Activated B cell treated with CpG ODN at 0.5 μM for 24 hours (primary cell): ENCODE results near the gene SOD1. TPM values are rescaled to one million over a fixed set of nuclear protein-coding genes. Genes with fewer than 3 reads are reported as not detected.

Experiments
- ATAC-seq: fragments of 200-7000 bp; cut with Tn5 transposase; one replicate; pipeline ENCODE4 v1.10.0; 2021; ENCODE audit warnings: low read depth, mild to moderate bottlenecking, moderate library complexity
- CTCF ChIA-PET: fragments of 350-600 bp; sonication (Branson Sonifier 250); formaldehyde crosslinking; loops from one replicate; lab custom pipeline; 2021; ENCODE audit warnings: antibody characterized with exemption; lab: Charles Lee
- POLR2A ChIA-PET: fragments of 350-600 bp; sonication (Branson Sonifier 250); formaldehyde crosslinking; loops from one replicate; lab custom pipeline; 2021; ENCODE audit warnings: antibody characterized with exemption; lab: Charles Lee
- DNase-seq: peaks from one replicate; pipeline ENCODE4 v3.0.0; 2022
- H3K27ac Mint-ChIP-seq: one replicate; pipeline ENCODE4 v1.8.0; 2020; ENCODE audit warnings: mixed read lengths
- H3K27me3 Mint-ChIP-seq: one replicate; pipeline ENCODE4 v1.8.0; 2021; ENCODE audit warnings: mixed read lengths
- H3K36me3 Mint-ChIP-seq: one replicate; pipeline ENCODE4 v1.8.0; 2021; ENCODE audit warnings: low read depth, mixed read lengths
- H3K4me1 Mint-ChIP-seq: one replicate; pipeline ENCODE4 v1.8.0; 2021; ENCODE audit warnings: mixed read lengths
- H3K4me3 Mint-ChIP-seq: one replicate; pipeline ENCODE4 v1.8.0; 2020; ENCODE audit warnings: mild to moderate bottlenecking, mixed read lengths
- H3K9me3 Mint-ChIP-seq: one replicate; pipeline ENCODE4 v1.8.0; 2020; ENCODE audit warnings: mixed read lengths
- intact Hi-C: fragments of 100-400 bp; cut with micrococcal nuclease; formaldehyde crosslinking; loops from one replicate; pipeline ENCODE4 v1.15.1; 2024
- total RNA-seq: library from RNA; stranded (reverse); gene quantifications from 2 replicates; pipeline ENCODE4 v1.2.3, GENCODE V29; 2022
- TF ChIP-seq, protein P1 (sequence below): fragments of 200-600 bp; IDR thresholded peaks from one replicate; pipeline ENCODE4 v1.8.0; 2022; ENCODE audit warnings: antibody characterized with exemption, mild to moderate bottlenecking

The SOD1 gene
- 107 and 131 TPM in 2 replicates for total RNA-seq

DNA sequence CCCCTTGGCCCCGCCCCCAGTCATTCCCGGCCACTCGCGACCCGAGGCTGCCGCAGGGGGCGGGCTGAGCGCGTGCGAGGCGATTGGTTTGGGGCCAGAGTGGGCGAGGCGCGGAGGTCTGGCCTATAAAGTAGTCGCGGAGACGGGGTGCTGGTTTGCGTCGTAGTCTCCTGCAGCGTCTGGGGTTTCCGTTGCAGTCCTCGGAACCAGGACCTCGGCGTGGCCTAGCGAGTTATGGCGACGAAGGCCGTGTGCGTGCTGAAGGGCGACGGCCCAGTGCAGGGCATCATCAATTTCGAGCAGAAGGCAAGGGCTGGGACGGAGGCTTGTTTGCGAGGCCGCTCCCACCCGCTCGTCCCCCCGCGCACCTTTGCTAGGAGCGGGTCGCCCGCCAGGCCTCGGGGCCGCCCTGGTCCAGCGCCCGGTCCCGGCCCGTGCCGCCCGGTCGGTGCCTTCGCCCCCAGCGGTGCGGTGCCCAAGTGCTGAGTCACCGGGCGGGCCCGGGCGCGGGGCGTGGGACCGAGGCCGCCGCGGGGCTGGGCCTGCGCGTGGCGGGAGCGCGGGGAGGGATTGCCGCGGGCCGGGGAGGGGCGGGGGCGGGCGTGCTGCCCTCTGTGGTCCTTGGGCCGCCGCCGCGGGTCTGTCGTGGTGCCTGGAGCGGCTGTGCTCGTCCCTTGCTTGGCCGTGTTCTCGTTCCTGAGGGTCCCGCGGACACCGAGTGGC is at the start of gene SOD1:
SOD1 (plus strand) TSS at position 158 of the 723 bp plus-strand sequence; CDS start at position 235, 77 bp downstream.
- peaks cover 65% of the 10 kb centered on the region for H3K4me1 Mint-ChIP-seq
- TF ChIP-seq, protein P1, sequence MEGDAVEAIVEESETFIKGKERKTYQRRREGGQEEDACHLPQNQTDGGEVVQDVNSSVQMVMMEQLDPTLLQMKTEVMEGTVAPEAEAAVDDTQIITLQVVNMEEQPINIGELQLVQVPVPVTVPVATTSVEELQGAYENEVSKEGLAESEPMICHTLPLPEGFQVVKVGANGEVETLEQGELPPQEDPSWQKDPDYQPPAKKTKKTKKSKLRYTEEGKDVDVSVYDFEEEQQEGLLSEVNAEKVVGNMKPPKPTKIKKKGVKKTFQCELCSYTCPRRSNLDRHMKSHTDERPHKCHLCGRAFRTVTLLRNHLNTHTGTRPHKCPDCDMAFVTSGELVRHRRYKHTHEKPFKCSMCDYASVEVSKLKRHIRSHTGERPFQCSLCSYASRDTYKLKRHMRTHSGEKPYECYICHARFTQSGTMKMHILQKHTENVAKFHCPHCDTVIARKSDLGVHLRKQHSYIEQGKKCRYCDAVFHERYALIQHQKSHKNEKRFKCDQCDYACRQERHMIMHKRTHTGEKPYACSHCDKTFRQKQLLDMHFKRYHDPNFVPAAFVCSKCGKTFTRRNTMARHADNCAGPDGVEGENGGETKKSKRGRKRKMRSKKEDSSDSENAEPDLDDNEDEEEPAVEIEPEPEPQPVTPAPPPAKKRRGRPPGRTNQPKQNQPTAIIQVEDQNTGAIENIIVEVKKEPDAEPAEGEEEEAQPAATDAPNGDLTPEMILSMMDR: no peak
- peak within 1 kb of the TSS; percentile 96 for H3K27ac Mint-ChIP-seq
- H3K36me3 Mint-ChIP-seq: peaks cover 28% of the 10 kb centered on the region
- peak; percentile 93 for DNase-seq
- H3K27me3 Mint-ChIP-seq: no peaks in the 10 kb centered on the region
- no peaks in the 10 kb centered on the region for H3K9me3 Mint-ChIP-seq
- H3K4me3 Mint-ChIP-seq: peak within 1 kb of the TSS; percentile 99
- ATAC-seq: peak; percentile 97
- ChIA-PET POLR2A (no interaction called here), CTCF (no interaction called here)
- intact Hi-C loops: loop anchor here (1.0 to 5.0 kb wide), 9 partner anchors 8 to 1983 kb away; partner anchors contain the start of genes CFAP298, CRYZL1, ITSN1 and MIS18A

DNA sequence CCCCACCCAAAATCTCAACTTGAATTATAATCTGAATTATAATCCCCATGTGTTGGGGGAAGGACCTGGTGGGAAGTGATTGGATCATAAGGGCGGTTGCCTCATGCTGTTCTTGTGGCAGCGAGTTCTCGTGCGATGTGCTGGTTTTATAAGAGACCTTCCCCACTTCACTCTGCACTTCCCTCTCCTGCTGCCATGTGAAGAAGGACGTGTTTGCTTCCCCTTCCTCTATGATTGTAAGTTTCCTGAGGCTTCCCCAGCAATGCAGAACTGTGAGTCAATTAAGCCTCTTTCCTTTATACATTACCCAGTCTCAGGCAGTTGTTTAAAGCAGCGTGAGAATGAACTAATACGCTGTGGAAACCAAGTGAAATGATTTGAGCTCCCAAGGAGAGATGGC is 48.0 kb upstream of the SOD1 start:
- TF ChIP-seq, protein P1: no peak
- H3K36me3 Mint-ChIP-seq: peaks cover 2% of the 10 kb centered on the region
- H3K4me1 Mint-ChIP-seq: no peaks in the 10 kb centered on the region
- DNase-seq: no peak
- POLR2A ChIA-PET: no interaction called here
- ATAC-seq: no peak
- CTCF ChIA-PET: no interaction called here
- no peak overlapping the region for H3K27ac Mint-ChIP-seq
- intact Hi-C loops: no loop called here
- peaks cover 17% of the 10 kb centered on the region for H3K27me3 Mint-ChIP-seq
- H3K4me3 Mint-ChIP-seq: no peak overlapping the region
- peaks cover 6% of the 10 kb centered on the region for H3K9me3 Mint-ChIP-seq

DNA sequence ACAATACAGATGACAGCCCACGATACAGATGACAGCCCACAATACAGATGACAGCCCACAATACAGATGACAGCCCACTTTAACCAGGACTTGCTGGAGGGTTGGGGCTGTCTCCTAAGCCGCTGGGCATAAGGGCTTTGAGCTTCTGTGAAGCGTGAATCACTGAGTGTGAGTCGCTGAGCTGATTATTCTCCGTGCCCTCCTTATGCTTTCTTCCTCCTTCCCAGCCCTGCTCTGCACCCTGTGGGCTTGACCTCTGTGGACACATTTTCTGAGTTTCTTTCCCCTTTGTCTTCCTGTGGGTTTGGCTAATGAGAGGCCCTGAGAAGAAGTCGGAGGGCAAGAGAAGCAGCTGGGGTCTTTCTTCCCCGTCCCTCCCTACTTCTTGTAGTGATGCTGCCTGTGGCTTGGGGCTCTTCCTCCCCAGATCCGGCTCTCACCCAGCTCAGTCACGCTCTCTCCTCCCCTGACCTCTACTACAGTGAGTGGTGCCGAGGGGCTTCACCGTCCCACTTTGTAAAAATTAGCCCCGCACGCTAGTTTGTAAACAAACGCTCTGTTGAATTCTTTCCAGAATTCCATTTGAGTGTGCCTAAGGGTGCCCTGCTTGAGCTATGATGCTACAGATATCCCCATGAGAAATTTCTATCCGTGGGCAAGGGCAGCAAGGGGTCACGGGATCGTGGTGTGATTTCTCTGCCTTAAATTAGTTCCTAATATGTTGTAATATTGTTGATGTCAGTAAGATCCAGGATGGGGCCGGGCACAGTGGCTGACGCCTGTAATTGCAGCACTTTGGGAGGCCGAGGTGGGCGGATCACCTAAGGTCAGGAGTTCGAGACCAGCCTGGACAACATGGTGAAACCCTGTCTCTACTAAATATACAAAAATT is 46.4 kb upstream of the SOD1 start:
- H3K9me3 Mint-ChIP-seq: peaks cover 6% of the 10 kb centered on the region

DNA sequence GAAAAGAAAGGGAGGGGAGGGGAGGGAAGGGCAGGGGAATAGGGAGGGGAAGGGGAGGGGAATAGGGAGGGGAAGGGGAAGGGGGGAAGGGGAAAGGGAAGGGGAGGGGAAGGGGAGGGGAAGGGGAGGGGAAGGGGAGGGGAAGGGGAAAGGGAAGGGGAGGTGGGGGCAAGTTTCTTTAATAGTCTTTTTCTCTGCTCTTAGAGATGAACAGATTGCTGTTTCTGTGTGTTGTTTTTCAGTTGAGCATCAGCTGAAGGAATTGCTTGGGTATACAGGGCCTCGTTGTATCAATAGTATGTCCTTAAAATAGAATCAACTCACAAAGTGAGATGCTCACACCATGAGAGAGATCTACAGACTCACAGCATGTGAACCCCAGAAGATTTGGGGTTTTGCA is 44.8 kb upstream of the SOD1 start:
- intact Hi-C loops: no loop called here
- TF ChIP-seq, protein P1: no peak
- ChIA-PET CTCF (no interaction called here), POLR2A (no interaction called here)
- no peak overlapping the region for H3K4me3 Mint-ChIP-seq
- peaks cover 11% of the 10 kb centered on the region for H3K27me3 Mint-ChIP-seq
- H3K9me3 Mint-ChIP-seq: peaks cover 6% of the 10 kb centered on the region
- H3K4me1 Mint-ChIP-seq: no peaks in the 10 kb centered on the region
- DNase-seq: no peak
- peaks cover 2% of the 10 kb centered on the region for H3K36me3 Mint-ChIP-seq
- no peak overlapping the region for H3K27ac Mint-ChIP-seq
- no peak for ATAC-seq

More for the DNA sequence above, 46.4 kb upstream of the SOD1 start:
- intact Hi-C loops: no loop called here
- Mint-ChIP-seq H3K4me3 (no peak overlapping the region), H3K4me1 (no peaks in the 10 kb centered on the region), H3K36me3 (peaks cover 2% of the 10 kb centered on the region), H3K27me3 (peaks cover 17% of the 10 kb centered on the region), H3K27ac (no peak overlapping the region)
- DNase-seq: no peak
- TF ChIP-seq, protein P1: no peak
- ChIA-PET CTCF (interaction anchor here (1.9 kb wide), 1 partner anchor 414 kb away, joined by 5 read pairs; no protein-coding TSS in a partner anchor), POLR2A (no interaction called here)
- ATAC-seq: no peak

DNA sequence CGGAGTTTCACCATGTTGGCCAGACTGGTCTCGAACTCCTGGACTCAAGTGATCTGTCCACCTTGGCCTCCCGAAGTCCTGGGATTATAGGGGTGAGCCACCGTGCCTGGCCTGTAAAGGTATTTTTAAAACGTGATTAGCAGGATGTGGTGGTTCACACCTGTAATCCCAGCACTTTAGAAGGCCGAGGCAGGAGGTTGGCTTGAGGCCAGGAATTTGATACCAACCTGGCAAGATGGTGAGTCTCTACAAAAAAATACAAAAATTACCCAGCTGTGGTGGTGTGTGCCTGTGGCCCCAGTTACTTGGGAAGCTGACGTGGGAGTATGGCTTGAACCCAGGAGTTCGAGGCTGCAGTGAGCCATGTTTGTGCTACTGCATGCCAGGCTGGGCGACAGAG is 43.3 kb upstream of the SOD1 start:
- ChIA-PET CTCF (no interaction called here), POLR2A (no interaction called here)
- peaks cover 6% of the 10 kb centered on the region for H3K27me3 Mint-ChIP-seq
- TF ChIP-seq, protein P1: no peak
- no peaks in the 10 kb centered on the region for H3K4me1 Mint-ChIP-seq
- no peak overlapping the region for H3K4me3 Mint-ChIP-seq
- intact Hi-C loops: no loop called here
- DNase-seq (no peak), ATAC-seq (no peak)
- no peak overlapping the region for H3K27ac Mint-ChIP-seq
- peaks cover 4% of the 10 kb centered on the region for H3K9me3 Mint-ChIP-seq
- peaks cover under 1% of the 10 kb centered on the region for H3K36me3 Mint-ChIP-seq
